ENCODE results near the gene C12orf54.
"Not testable (repeated sequence)": the region's sequence is repeated elsewhere in the genome, so short reads cannot be mapped to it uniquely, and the experiment has no call there.

The C12orf54 gene

DNA sequence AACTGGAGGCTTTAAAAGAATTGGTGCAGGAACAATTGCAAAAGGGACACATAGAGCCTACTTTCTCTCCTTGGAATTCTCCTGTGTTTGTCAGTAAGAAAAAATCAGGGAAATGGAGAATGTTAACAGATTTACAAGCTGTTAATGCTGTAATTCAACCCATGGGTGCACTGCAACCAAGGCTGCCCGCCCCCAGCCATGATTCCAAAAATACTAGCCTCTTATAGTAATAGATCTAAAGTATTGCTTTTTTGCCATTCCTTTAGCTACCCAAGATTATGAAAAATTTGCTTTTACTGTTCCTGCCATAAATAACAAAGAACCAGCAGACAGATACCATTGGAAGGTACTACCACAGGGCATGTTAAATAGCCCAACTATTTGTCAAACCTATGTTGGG lies 27.8 kb downstream of the C12orf54 start:
- no peaks in the 10 kb centered on the region for H3K4me1 ChIP-seq (ENCODE audit: control insufficient read depth, insufficient read depth, low read length)
- no peak overlapping the region for H3K4me3 ChIP-seq (ENCODE audit: low read length)
- H3K36me3 ChIP-seq (ENCODE audit: insufficient read depth, low read length) = no peaks in the 10 kb centered on the region

DNA sequence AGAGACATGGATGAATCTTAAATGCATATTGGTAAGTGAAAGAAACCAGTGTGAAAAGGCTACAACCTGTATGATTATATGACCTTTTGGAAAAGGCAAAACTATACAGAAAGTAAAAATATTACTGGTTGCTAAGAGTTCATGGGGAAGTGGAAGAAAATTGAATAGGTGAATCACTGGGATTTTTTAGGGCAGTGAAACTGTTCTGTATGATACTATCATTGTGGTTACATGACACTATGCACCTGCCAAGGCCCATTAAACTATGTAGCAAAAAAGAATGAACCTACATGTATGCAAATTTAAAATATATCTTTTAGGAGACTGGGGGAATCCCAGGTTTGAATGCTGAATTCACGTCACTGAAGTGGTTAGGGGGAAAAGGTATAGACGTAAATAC lies 30.6 kb downstream of the C12orf54 start:
- no peaks in the 10 kb centered on the region for H3K27me3 ChIP-seq (ENCODE audit: control insufficient read depth, insufficient read depth, low read length)
- H3K9me3 ChIP-seq (replicated peaks; ENCODE audit: low read length) = no peaks in the 10 kb centered on the region
- H3K4me3 ChIP-seq (ENCODE audit: low read length) = no peak overlapping the region
- H3K4me2 ChIP-seq (ENCODE audit: low read length) = no peak overlapping the region
- no peaks in the 10 kb centered on the region for H3K36me3 ChIP-seq (ENCODE audit: insufficient read depth, low read length)
- H3K4me1 ChIP-seq (ENCODE audit: control insufficient read depth, insufficient read depth, low read length) = no peaks in the 10 kb centered on the region
- H3K9ac ChIP-seq (ENCODE audit: low read depth, low read length) = no peak overlapping the region

More for the DNA sequence above, 27.8 kb downstream of the C12orf54 start:
- no peaks in the 10 kb centered on the region for H3K27me3 ChIP-seq (ENCODE audit: control insufficient read depth, insufficient read depth, low read length)
- H3K9me3 ChIP-seq (replicated peaks; ENCODE audit: low read length) = no peaks in the 10 kb centered on the region
- no peak overlapping the region for H3K4me2 ChIP-seq (ENCODE audit: low read length)
- no peak overlapping the region for H3K9ac ChIP-seq (ENCODE audit: low read depth, low read length)

DNA sequence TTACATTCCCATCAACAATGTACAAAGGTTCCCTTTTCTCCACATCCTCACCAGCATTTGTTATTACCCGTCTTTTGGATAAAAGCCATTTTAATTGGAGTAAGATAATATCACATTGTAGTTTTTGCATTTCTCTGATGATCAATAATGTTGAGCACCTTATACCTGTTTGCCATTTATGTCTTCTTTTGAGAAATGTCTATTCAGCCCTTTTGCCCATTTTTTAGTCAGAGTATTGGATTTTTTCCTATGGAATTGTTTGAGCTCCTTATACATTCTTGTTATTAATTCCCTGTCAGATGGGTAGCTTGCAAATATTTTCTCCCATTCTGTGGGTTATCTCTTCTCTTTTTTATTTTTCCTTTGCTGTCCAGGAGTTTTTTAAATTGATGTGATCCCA lies 32.4 kb downstream of the C12orf54 start:
- H3K36me3 ChIP-seq (ENCODE audit: insufficient read depth, low read length) = no peaks in the 10 kb centered on the region
- no peaks in the 10 kb centered on the region for H3K9me3 ChIP-seq (replicated peaks; ENCODE audit: low read length)
- no peak overlapping the region for H3K9ac ChIP-seq (ENCODE audit: low read depth, low read length)
- H3K4me1 ChIP-seq (ENCODE audit: control insufficient read depth, insufficient read depth, low read length) = no peaks in the 10 kb centered on the region
- H3K4me2 ChIP-seq (ENCODE audit: low read length) = no peak overlapping the region
- no peak overlapping the region for H3K4me3 ChIP-seq (ENCODE audit: low read length)
- no peaks in the 10 kb centered on the region for H3K27me3 ChIP-seq (ENCODE audit: control insufficient read depth, insufficient read depth, low read length)

DNA sequence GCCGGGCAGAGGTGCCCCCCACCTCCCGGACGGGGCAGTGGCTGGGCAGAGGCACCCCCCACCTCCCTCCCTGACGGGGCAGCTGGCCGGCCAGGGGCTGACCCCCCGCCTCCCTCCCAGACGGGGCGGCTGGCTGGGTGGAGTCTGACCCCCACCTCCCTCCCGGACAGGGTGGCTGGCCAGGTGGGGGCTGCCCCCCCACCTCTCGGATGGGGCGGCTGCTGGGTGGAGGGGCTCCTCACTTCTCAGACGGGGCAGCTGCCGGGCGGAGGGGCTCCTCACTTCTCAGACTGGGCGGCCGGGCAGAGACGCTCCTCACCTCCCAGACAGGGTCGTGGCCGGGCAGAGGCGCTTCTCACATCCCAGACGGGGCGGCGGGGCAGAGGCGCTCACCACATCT lies 38.1 kb downstream of the C12orf54 start:
- H3K4me2 ChIP-seq (ENCODE audit: low read length); H3K36me3 ChIP-seq (ENCODE audit: insufficient read depth, low read length); H3K27me3 ChIP-seq (ENCODE audit: control insufficient read depth, insufficient read depth, low read length); H3K9ac ChIP-seq (ENCODE audit: low read depth, low read length); H3K9me3 ChIP-seq (replicated peaks; ENCODE audit: low read length); H3K4me1 ChIP-seq (ENCODE audit: control insufficient read depth, insufficient read depth, low read length); H3K4me3 ChIP-seq (ENCODE audit: low read length): not testable (repeated sequence)

DNA sequence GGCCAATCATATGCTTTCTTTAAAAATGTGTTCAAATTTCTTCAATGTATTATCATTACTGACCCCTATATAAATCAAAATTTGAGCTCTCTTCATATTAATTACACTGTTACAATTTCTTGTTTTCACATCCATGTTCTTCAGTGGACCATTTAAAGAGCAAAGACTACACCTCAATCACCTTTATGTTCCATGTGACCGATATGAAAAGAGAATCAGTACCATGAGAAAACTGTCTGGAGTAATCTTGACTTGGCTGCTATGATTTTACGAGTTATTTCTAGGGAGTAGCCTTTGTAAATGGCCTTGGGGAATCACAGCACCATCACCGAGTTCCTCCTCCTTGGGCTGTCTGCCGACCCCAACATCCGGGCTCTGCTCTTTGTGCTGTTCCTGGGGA lies 43.0 kb downstream of the C12orf54 start, which contains the start of gene OR8S1:
Gene OR8S1, plus strand, starts transcription at position 301 of the 400 bp plus-strand sequence. Its CDS starts 0 bp downstream, at position 301.
- Histone ChIP-seq H3K4me1 (ENCODE audit: control insufficient read depth, insufficient read depth, low read length) (no peaks in the 10 kb centered on the region), H3K9ac (ENCODE audit: low read depth, low read length) (no peak within 1 kb of the TSS), H3K27me3 (ENCODE audit: control insufficient read depth, insufficient read depth, low read length) (peaks cover 5% of the 10 kb centered on the region)

DNA sequence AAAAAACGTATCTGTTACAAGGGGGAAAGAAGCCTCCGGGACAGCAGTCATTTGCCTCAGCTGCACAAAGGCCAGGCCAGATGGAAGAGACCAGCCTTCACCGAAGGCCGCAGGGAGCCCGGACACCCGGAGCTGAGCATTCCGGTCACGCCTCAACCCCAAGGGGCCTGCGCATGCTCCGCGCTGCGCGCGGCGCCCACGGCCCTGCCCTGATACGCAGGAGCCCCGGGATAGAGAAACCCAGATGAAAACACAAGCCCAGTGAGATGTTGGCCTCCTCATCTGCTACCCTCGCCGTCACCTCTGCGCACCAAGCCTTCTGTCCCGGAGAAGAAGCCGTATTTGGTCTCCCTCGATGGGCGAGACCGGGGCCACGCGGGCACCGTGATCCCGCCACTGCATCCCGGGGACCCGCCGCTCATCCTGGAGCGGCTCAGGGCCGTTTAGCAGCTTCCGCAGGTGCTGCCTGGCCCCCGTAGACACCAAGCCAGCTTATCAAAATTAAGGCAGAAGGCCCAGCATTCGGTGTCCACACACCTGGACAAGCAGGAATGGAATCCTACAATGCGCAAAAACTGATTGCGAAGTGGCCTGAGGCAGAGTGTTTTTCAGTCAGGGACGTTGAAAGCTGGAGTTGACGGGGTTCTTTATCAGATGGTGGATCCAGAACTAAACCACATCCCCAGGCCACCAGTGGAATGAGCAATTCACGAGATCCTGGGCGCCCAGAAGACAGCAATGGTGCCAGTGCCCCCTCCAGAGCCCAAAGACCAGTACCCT lies 45.8 kb downstream of the C12orf54 start:
- no peak overlapping the region for H3K4me3 ChIP-seq (ENCODE audit: low read length)

More for the DNA sequence above, 43.0 kb downstream of the C12orf54 start, which contains the start of gene OR8S1:
- H3K9me3 ChIP-seq (replicated peaks; ENCODE audit: low read length) = no peaks in the 10 kb centered on the region
- no peak within 1 kb of the TSS for H3K4me2 ChIP-seq (ENCODE audit: low read length)
- no peaks in the 10 kb centered on the region for H3K36me3 ChIP-seq (ENCODE audit: insufficient read depth, low read length)
- no peak within 1 kb of the TSS for H3K4me3 ChIP-seq (ENCODE audit: low read length)

DNA sequence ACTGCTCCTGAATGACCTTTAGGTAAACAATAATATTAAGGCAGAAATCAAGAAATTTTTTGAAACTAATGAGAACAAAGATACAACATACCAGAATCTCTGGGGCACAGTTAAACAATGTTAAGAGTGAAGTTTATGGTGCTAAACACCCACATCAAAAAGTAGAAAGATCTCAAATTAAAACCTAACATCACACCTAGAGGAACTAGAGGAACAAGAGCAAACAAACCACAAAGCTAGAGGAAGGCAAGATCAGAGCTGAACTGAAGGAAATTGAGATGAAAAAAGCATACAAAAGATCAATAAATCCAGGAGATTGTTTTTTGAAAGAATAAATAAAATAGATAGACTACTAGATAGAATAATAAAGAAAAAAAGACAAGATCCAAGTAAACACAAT lies 50.3 kb downstream of the C12orf54 start:
- H3K4me2 ChIP-seq (ENCODE audit: low read length) = no peak overlapping the region
- H3K4me3 ChIP-seq (ENCODE audit: low read length) = no peak overlapping the region
- H3K27me3 ChIP-seq (ENCODE audit: control insufficient read depth, insufficient read depth, low read length) = no peaks in the 10 kb centered on the region
- no peaks in the 10 kb centered on the region for H3K9me3 ChIP-seq (replicated peaks; ENCODE audit: low read length)
- H3K9ac ChIP-seq (ENCODE audit: low read depth, low read length) = no peak overlapping the region
- H3K36me3 ChIP-seq (ENCODE audit: insufficient read depth, low read length) = no peaks in the 10 kb centered on the region
- H3K4me1 ChIP-seq (ENCODE audit: control insufficient read depth, insufficient read depth, low read length) = no peaks in the 10 kb centered on the region

More for the DNA sequence above, 45.8 kb downstream of the C12orf54 start:
- Histone ChIP-seq H3K27me3 (ENCODE audit: control insufficient read depth, insufficient read depth, low read length) (peaks cover 3% of the 10 kb centered on the region), H3K4me1 (ENCODE audit: control insufficient read depth, insufficient read depth, low read length) (no peaks in the 10 kb centered on the region), H3K36me3 (ENCODE audit: insufficient read depth, low read length) (no peaks in the 10 kb centered on the region), H3K9me3 (replicated peaks; ENCODE audit: low read length) (no peaks in the 10 kb centered on the region), H3K9ac (ENCODE audit: low read depth, low read length) (no peak overlapping the region), H3K4me2 (ENCODE audit: low read length) (no peak overlapping the region)

DNA sequence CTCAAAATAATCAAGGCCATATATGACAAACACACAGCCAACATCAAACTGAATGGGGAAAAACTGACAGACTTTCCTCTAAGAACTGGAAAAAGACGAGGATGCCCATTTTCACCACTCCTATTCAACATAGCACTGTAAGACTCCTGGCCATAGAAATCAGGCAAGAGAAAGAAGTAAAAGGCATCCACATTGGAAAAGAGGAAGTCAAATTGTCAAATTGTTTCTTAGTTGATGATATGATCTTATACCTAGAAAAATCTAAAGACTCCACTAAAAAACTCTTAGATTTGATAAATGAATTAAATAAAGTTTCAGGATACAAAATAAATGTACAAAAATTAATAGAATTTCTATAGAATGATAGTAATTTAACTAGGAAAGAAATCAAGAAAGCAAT lies 54.3 kb downstream of the C12orf54 start:
- H3K4me2 ChIP-seq (ENCODE audit: low read length) = no peak overlapping the region
- H3K9me3 ChIP-seq (replicated peaks; ENCODE audit: low read length) = no peaks in the 10 kb centered on the region
- H3K27me3 ChIP-seq (ENCODE audit: control insufficient read depth, insufficient read depth, low read length) = peaks cover 1% of the 10 kb centered on the region
- no peak overlapping the region for H3K9ac ChIP-seq (ENCODE audit: low read depth, low read length)
- no peaks in the 10 kb centered on the region for H3K4me1 ChIP-seq (ENCODE audit: control insufficient read depth, insufficient read depth, low read length)
- no peak overlapping the region for H3K4me3 ChIP-seq (ENCODE audit: low read length)
- no peaks in the 10 kb centered on the region for H3K36me3 ChIP-seq (ENCODE audit: insufficient read depth, low read length)

DNA sequence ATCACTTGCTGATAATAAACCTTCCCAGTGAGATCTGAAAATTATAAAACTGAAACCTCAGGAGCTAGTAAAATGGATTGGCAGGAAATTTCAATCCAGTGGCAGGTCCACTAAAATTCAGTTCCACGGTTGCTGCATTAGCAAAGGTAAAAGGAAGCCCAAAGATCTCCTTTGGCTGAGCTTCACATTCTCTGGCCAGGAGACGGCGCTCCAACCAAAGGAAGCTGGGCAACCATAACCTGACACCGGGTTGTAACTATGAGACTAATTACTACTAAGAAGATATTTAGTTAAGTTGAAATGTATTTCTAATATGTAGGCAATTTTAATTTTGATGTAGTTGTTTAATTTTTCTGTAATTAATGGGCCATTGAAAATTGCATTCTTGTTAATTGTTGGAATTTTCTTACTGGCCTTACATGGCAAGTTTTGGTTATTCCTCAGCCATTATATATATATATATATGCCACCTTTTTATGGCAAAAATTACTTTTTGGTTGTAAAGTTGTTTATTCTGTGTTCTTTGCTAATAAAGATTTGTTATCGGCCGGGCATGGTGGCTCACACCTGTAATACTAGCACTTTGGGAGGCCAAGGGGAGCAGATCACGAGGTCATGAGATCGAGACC lies 60.1 kb downstream of the C12orf54 start:
- H3K4me2 ChIP-seq (ENCODE audit: low read length) = no peak overlapping the region
- H3K27me3 ChIP-seq (ENCODE audit: control insufficient read depth, insufficient read depth, low read length) = peaks cover 22% of the 10 kb centered on the region
- no peak overlapping the region for H3K9ac ChIP-seq (ENCODE audit: low read depth, low read length)
- no peak overlapping the region for H3K4me3 ChIP-seq (ENCODE audit: low read length)
- no peaks in the 10 kb centered on the region for H3K36me3 ChIP-seq (ENCODE audit: insufficient read depth, low read length)
- H3K4me1 ChIP-seq (ENCODE audit: control insufficient read depth, insufficient read depth, low read length) = no peaks in the 10 kb centered on the region
- H3K9me3 ChIP-seq (replicated peaks; ENCODE audit: low read length) = no peaks in the 10 kb centered on the region

DNA sequence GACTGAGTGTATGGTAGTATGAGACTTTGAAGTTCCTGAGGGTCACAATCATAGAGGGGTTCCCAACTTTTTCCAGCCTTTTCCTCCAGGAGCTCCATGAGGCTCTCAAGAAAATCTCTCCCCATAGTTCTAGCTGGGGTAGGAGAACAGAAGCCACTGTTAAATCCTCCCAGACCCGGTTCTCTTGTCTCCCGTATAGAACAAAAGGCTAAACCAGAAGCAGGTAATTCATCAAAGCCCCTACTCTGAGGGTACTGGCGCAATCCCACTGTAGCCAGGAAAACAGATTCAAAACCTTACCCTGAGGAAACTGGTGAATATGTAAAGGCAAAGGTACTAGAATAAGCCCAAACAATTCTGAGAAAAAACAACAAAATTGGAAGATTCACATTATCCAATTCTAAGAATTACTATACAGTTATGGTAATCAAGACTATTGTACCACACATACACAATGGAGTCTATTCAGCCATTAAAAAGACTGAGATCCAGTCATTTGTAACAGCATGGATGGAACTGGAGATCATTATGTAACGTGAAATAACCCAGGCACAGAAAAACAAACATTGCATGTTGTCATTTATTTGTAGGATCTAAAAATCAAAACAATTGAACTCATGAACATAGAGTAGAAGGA lies 63.7 kb downstream of the C12orf54 start:
- Histone ChIP-seq H3K9ac (ENCODE audit: low read depth, low read length) (no peak overlapping the region), H3K36me3 (ENCODE audit: insufficient read depth, low read length) (no peaks in the 10 kb centered on the region), H3K4me3 (ENCODE audit: low read length) (no peak overlapping the region), H3K9me3 (replicated peaks; ENCODE audit: low read length) (no peaks in the 10 kb centered on the region), H3K4me1 (ENCODE audit: control insufficient read depth, insufficient read depth, low read length) (no peaks in the 10 kb centered on the region), H3K4me2 (ENCODE audit: low read length) (no peak overlapping the region), H3K27me3 (ENCODE audit: control insufficient read depth, insufficient read depth, low read length) (peaks cover 22% of the 10 kb centered on the region)

Measured in skeletal muscle satellite cell (primary cell).